Measurements from ENCODE around the gene FGF11. TPM values are rescaled to one million over a fixed set of nuclear protein-coding genes. Genes with fewer than 3 reads are reported as not detected.

The FGF11 gene
- total and polyA plus RNA-seq, 2 donors (not counting 3 experiments of a cell fraction or from before 2014, with no cell fraction given) = 0.70 TPM; not detected in 1

DNA sequence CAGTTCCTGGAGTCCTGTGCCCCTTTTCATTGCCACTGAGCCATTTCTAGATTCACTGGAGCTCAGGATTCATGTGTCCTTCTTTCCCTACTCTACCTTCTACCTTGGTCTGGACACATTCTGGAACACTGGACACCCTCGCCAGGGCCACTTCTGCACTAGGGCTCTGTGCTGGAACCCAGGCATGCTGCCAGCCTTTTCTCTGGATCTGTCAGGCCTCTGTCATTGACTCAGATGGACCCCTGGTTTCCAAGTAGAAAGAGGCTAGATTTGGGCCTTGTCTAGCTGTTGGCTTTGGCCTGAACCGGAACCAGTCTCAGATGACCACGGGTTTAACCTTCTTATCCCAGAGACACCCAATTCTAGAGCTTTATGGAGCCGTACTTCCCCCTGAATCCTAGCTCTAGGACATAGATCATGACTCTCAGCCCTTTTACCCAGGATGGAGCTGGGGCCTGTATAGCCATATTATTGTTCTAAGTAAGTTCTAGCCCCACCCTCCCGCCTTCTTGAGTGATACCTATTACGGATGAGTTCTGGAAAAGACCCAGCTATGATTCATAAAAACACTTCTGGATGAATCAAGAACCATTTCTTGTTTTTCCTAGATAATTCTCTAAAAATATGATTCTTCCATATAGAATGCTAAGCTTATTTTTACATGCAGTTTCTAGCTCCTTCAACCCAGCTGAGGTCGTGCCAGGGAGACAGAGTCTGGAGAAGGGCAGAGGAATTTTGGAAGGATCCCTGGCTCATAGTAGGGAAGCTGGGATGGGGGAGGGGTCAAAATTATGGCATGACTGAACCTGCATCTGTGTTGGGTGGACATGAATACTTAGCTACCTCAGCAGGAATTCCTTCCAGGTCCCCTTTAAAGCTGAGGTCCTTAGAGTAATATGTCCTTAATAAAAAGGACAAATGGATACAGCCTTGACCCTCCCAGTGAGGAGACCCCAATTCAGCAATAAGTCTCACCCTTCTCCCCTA lies 4.5 kb downstream of the FGF11 start:
- H3K4me2 ChIP-seq (ENCODE audit: insufficient read depth, low read length) = no peak overlapping the region
- peak; percentile 54 for FAIRE-seq
- dilution Hi-C loops (cut with MboI; ENCODE audit: extremely low pct_ligation_motif_present, low sequenced_read_pairs) (no loop called here), intact Hi-C loops (cut with micrococcal nuclease) (no loop called here)
- POLR2A ChIA-PET = interaction anchor here (1.2 kb wide), 1 partner anchor 40 kb away, joined by 7 read pairs; the partner anchor contains the start of gene POLR2A
- H3K9me1 ChIP-seq (replicated peaks; ENCODE audit: control insufficient read depth, extremely low read depth, insufficient read depth, low read length) = no peaks in the 10 kb centered on the region
- H3K9ac ChIP-seq (replicated peaks; ENCODE audit: extremely low read depth, insufficient read depth, low read length) = no peak overlapping the region
- no peaks in the 10 kb centered on the region for H3K36me3 ChIP-seq (ENCODE audit: control insufficient read depth in 2 of 2, extremely low read depth in 1 of 2, insufficient read depth in 2 of 2, low read length in 2 of 2)
- no peaks in the 10 kb centered on the region for H3K9me3 ChIP-seq (replicated peaks; ENCODE audit: control insufficient read depth, insufficient read depth, low read length)
- no peak overlapping the region for H3K27ac ChIP-seq (ENCODE audit: insufficient read depth, low read depth, low read length)
- TF ChIP-seq FOS (IDR thresholded peaks at IDR 0.05; ENCODE audit: borderline replicate concordance, insufficient read depth, low read length) = peak; percentile 31
- no peak for TF ChIP-seq MYC (IDR thresholded peaks at IDR 0.05; ENCODE audit: low read depth, low read length)
- no peak overlapping the region for H2AFZ ChIP-seq (ENCODE audit: low read depth, low read length)
- H4K20me1 ChIP-seq (replicated peaks; ENCODE audit: control insufficient read depth, extremely low read depth, insufficient read depth, low read length) = no peaks in the 10 kb centered on the region
- peak; percentile 14 for DNase-seq (ENCODE audit: low read depth, low spot score)
- peaks cover 29 to 41% of the 10 kb centered on the region in 2 experiments for H3K27me3 ChIP-seq (ENCODE audit: control insufficient read depth in 2 of 2, insufficient read depth in 2 of 2, low read length in 2 of 2)
- CTCF ChIA-PET = interaction anchor here (0.9 to 4.1 kb wide), 10 partner anchors 7 to 398 kb away, joined by 3 to 30 read pairs (median 4); partner anchors contain the start of genes TMEM102 and TNFSF13
- no TSS peak for BruUV-seq (replicated peaks)
- H3K79me2 ChIP-seq (ENCODE audit: control insufficient read depth, insufficient read depth, low read length) = no peaks in the 10 kb centered on the region
- peaks cover 20% of the 10 kb centered on the region for H3K4me1 ChIP-seq (ENCODE audit: control insufficient read depth, extremely low read depth, insufficient read depth, low read length)
- no peak overlapping the region for H3K4me3 ChIP-seq (replicated peaks in 1 of 3; ENCODE audit: insufficient read depth in 1 of 3, low read depth in 1 of 3, low read length in 3 of 3)

DNA sequence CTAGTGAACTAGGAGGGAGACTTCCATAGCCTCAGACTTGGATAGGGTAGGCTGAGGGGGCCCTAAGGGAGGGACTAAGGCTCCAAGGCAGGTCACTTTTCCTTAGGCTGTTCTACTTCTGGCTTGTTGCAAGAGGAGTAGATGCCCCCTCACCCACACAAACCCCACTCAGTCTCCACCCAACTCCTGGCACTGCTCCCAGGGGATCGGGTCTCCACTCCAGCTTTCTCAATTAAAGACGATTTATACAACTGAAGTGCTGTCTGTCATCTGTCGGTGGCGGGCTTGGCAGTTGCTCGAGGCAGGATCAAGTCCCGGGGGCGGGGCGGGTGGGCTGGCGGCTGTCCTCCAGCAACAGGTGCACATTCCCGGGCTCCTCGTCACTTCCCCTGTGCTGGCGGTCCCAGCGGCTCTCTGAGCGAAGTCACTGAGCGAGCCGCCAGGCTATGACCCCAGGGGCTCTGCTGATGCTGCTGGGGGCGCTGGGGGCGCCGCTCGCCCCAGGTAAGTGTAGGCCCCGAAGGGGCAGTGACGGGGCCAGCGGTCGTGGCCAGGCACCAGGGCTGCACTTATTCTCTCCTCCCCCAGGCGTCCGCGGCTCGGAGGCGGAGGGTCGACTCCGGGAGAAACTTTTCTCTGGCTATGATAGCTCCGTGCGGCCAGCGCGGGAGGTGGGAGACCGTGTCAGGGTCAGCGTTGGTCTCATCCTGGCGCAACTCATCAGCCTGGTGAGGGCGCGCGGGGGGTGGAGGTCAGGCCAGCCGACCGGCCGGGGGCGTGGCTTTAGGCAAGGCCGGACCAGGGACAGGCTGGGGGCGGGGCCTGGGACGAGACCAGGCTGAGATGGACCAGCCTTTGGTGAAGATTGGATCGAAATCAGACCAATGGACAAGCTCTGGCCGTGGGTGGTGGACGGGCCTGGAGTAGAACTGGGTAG lies 5.6 kb downstream of the FGF11 start, which contains the start of gene CHRNB1:
Gene CHRNB1 (plus strand): TSS at position 380 of the 937 bp plus-strand sequence. CDS start 67 bp downstream, at position 447.
- peak within 1 kb of the TSS; percentile 71 for H2AFZ ChIP-seq (ENCODE audit: low read depth, low read length)
- peak within 1 kb of the TSS; percentile 14 to 34 (median 25) for H3K4me3 ChIP-seq (replicated peaks in 1 of 3; ENCODE audit: insufficient read depth in 1 of 3, low read depth in 1 of 3, low read length in 3 of 3)
- H4K20me1 ChIP-seq (replicated peaks; ENCODE audit: control insufficient read depth, extremely low read depth, insufficient read depth, low read length) = no peaks in the 10 kb centered on the region
- no peaks in the 10 kb centered on the region for H3K36me3 ChIP-seq (ENCODE audit: control insufficient read depth in 2 of 2, extremely low read depth in 1 of 2, insufficient read depth in 2 of 2, low read length in 2 of 2)
- peak within 1 kb of the TSS; percentile 67 for H3K4me2 ChIP-seq (ENCODE audit: insufficient read depth, low read length)
- FAIRE-seq (peak; percentile 33), DNase-seq (ENCODE audit: low read depth, low spot score) (peak; percentile 35)
- CTCF ChIA-PET = interaction anchor here (0.9 to 4.1 kb wide), 8 partner anchors 9 to 399 kb away, joined by 3 to 30 read pairs (median 4); partner anchors contain the start of genes TMEM102, TMEM256 and TNFSF13
- H3K4me1 ChIP-seq (ENCODE audit: control insufficient read depth, extremely low read depth, insufficient read depth, low read length) = peaks cover 15% of the 10 kb centered on the region
- no peak within 1 kb of the TSS for H3K9ac ChIP-seq (replicated peaks; ENCODE audit: extremely low read depth, insufficient read depth, low read length)
- dilution Hi-C loops (cut with MboI; ENCODE audit: extremely low pct_ligation_motif_present, low sequenced_read_pairs) (no loop called here), intact Hi-C loops (cut with micrococcal nuclease) (loop anchor here (1.0 kb wide), 1 partner anchor 10 kb away; no protein-coding TSS in a partner anchor)
- TF ChIP-seq FOS (IDR thresholded peaks at IDR 0.05; ENCODE audit: borderline replicate concordance, insufficient read depth, low read length) (no peak), MYC (IDR thresholded peaks at IDR 0.05; ENCODE audit: low read depth, low read length) (no peak), JUN (IDR thresholded peaks at IDR 0.05; ENCODE audit: borderline replicate concordance, insufficient read depth, insufficient read length, low read depth) (no peak)
- TF ChIP-seq, protein P1, sequence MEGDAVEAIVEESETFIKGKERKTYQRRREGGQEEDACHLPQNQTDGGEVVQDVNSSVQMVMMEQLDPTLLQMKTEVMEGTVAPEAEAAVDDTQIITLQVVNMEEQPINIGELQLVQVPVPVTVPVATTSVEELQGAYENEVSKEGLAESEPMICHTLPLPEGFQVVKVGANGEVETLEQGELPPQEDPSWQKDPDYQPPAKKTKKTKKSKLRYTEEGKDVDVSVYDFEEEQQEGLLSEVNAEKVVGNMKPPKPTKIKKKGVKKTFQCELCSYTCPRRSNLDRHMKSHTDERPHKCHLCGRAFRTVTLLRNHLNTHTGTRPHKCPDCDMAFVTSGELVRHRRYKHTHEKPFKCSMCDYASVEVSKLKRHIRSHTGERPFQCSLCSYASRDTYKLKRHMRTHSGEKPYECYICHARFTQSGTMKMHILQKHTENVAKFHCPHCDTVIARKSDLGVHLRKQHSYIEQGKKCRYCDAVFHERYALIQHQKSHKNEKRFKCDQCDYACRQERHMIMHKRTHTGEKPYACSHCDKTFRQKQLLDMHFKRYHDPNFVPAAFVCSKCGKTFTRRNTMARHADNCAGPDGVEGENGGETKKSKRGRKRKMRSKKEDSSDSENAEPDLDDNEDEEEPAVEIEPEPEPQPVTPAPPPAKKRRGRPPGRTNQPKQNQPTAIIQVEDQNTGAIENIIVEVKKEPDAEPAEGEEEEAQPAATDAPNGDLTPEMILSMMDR (IDR thresholded peaks at IDR 0.05; ENCODE audit: extremely low read depth in 1 of 2, insufficient read depth in 1 of 2, low read depth in 1 of 2, low read length in 2 of 2) = no peak
- TF ChIP-seq, protein P2, sequence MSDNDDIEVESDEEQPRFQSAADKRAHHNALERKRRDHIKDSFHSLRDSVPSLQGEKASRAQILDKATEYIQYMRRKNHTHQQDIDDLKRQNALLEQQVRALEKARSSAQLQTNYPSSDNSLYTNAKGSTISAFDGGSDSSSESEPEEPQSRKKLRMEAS (IDR thresholded peaks at IDR 0.05; ENCODE audit: insufficient read depth, insufficient read length) = no peak
- H3K27me3 ChIP-seq (ENCODE audit: control insufficient read depth in 2 of 2, insufficient read depth in 2 of 2, low read length in 2 of 2) = peaks cover 22 to 30% of the 10 kb centered on the region in 2 experiments
- H3K27ac ChIP-seq (ENCODE audit: insufficient read depth, low read depth, low read length) = no peak within 1 kb of the TSS
- H3K9me1 ChIP-seq (replicated peaks; ENCODE audit: control insufficient read depth, extremely low read depth, insufficient read depth, low read length) = no peaks in the 10 kb centered on the region
- no TSS peak for BruUV-seq (replicated peaks)
- no peaks in the 10 kb centered on the region for H3K79me2 ChIP-seq (ENCODE audit: control insufficient read depth, insufficient read depth, low read length)
- no peaks in the 10 kb centered on the region for H3K9me3 ChIP-seq (replicated peaks; ENCODE audit: control insufficient read depth, insufficient read depth, low read length)
- POLR2A ChIA-PET = interaction anchor here (0.9 to 1.2 kb wide), 2 partner anchors 8 to 39 kb away, joined by 3 to 7 read pairs; partner anchors contain the start of gene POLR2A
